Transverse colon (tissue), 3 donors: ENCODE results near the gene SLC25A42.

Experiments used
- CTCF ChIP-seq, 5 experiments: fragments of 200-600 bp in 3 of 5; fragments of 450-650 bp in 2 of 5; sonication (generic) in 3 of 5; IDR thresholded peaks; 1 replicate in 2 of 5; 2 replicates in 3 of 5; pipeline ENCODE4 v1.5.1; 2016 to 2017; ENCODE audit warnings: antibody characterized with exemption in 5 of 5, inconsistent platforms in 3 of 5, mild to moderate bottlenecking in 2 of 5, moderate library complexity in 1 of 5
- EP300 ChIP-seq: sonication (generic); formaldehyde crosslinking; IDR thresholded peaks from one replicate; pipeline ENCODE4 v1.6.1; 2017; ENCODE audit warnings: antibody characterized with exemption, low read depth

DNA sequence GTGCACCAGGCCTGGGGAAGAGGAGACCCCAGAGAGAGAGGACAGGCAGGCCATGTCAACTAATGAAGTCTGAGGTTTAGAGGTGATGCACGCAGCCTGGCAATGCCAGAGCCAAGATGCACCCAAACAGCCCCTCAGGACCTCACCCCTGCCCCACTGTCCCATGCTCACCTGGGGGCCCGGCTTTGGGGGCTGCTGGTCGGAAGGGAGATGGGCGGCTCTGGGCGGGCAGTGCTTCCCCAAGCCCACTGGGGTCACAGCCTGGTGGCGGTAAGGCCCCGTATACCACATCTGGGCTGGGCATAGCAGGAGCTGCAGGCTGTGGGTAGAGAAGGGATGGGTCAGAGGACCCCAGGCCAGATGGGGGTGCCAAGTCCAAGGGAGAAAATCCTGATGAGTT is 83.1 kb downstream of the SLC25A42 start:
- TF ChIP-seq CTCF (IDR thresholded peaks at IDR 0.05) (no peak), EP300 (no peak)
